Panc1 (cell line): ENCODE results near the gene EEF1AKMT2. TPM values are rescaled to one million over a fixed set of nuclear protein-coding genes. Genes with fewer than 3 reads are reported as not detected.
A peak's percentile ranks its signal among the peaks of the same experiment; 100 is the strongest.

ENCODE experiments used
- ATAC-seq: fragments of 200-7000 bp; cut with Tn5 transposase; 2 replicates; pipeline ENCODE4 v1.9.1; 2020; ENCODE audit warnings: mild to moderate bottlenecking, moderate library complexity
- BruUV-seq: library from RNA; stranded (reverse); fragments of 400-500 nt; replicated peaks from 2 replicates; lab custom pipeline; 2021; lab: Mats Ljungman, UMichigan
- CTCF ChIA-PET: fragments of 300-600 bp; sonication (Branson Sonifier 250); formaldehyde crosslinking; loops from one replicate; lab custom pipeline; 2022; ENCODE audit warnings: antibody characterized with exemption; lab: Charles Lee
- POLR2A ChIA-PET: fragments of 300-600 bp; sonication (Branson Sonifier 250); formaldehyde crosslinking; loops from one replicate; lab custom pipeline; 2022; ENCODE audit warnings: antibody characterized with exemption; lab: Charles Lee
- DNase-seq: peaks from one replicate; pipeline ENCODE4 v3.0.0-alpha.2; 2010; ENCODE audit warnings: low read depth, low spot score
- H3K27ac ChIP-seq: 2 replicates; pipeline ENCODE4 v1.5.1; 2011; ENCODE audit warnings: mild to moderate bottlenecking, low read length, inconsistent platforms
- H3K27me3 ChIP-seq: fragments of 200-500 bp; sonication (Bioruptor generic); 2 replicates; pipeline ENCODE4 v1.6.0; 2014; ENCODE audit warnings: low read length, inconsistent platforms; ENCODE audit not compliant: control insufficient read depth, insufficient read depth
- H3K36me3 ChIP-seq: fragments of 200-500 bp; sonication (Bioruptor generic); 2 replicates; pipeline ENCODE4 v1.5.1; 2014; ENCODE audit warnings: inconsistent platforms, mild to moderate bottlenecking, low read length, moderate library complexity; ENCODE audit not compliant: control insufficient read depth, insufficient read depth
- H3K4me1 ChIP-seq: 2 replicates; pipeline ENCODE4 v1.5.1; 2011; ENCODE audit warnings: inconsistent platforms, mild to moderate bottlenecking, low read length, moderate library complexity; ENCODE audit not compliant: control insufficient read depth, insufficient read depth
- H3K4me3 ChIP-seq, 2 experiments: 2 replicates each; pipeline ENCODE4 v1.5.1; 2011 to 2012; ENCODE audit warnings: low read depth in 2 of 2, low read length in 2 of 2, mild to moderate bottlenecking in 2 of 2, inconsistent platforms in 1 of 2, moderate library complexity in 1 of 2
- H3K9me3 ChIP-seq: fragments of 200-500 bp; sonication (Bioruptor generic); 2 replicates; pipeline ENCODE4 v1.5.1; 2014; ENCODE audit warnings: low read depth, mild to moderate bottlenecking, inconsistent platforms, low read length, moderate library complexity; ENCODE audit not compliant: control insufficient read depth, insufficient read depth
- POLR2AphosphoS5 ChIP-seq: IDR thresholded peaks from 2 replicates; pipeline ENCODE4 v1.6.1; 2012; ENCODE audit warnings: mild to moderate bottlenecking, low read depth, low read length, moderate library complexity
- SIN3A ChIP-seq: IDR thresholded peaks from 2 replicates; pipeline ENCODE4 v1.6.1; 2012; ENCODE audit warnings: low read depth, mild to moderate bottlenecking, low read length, moderate library complexity, borderline replicate concordance; ENCODE audit not compliant: insufficient read depth
- TCF7L2 ChIP-seq: IDR thresholded peaks from 2 replicates; pipeline ENCODE4 v1.6.1; 2011; ENCODE audit warnings: mild to moderate bottlenecking, low read depth, low read length, inconsistent platforms
- in situ Hi-C: cut with HindIII; loops from 2 replicates; pipeline ENCODE4 v1.10.0; 2016; ENCODE audit warnings: low sequenced_read_pairs, low pct_unique_long_range_greater_than_20kb
- intact Hi-C: fragments of 100-400 bp; cut with micrococcal nuclease; formaldehyde crosslinking; loops from one replicate; pipeline ENCODE4 v1.10.0; 2022; ENCODE audit not compliant: unreplicated experiment
- total RNA-seq: library from RNA; stranded (reverse); gene quantifications from one replicate; pipeline ENCODE4 v1.2.1, GENCODE V29; 2021; ENCODE audit not compliant: unreplicated experiment
- TF ChIP-seq, protein P1 (sequence below), 2 experiments: IDR thresholded peaks; 2 replicates each; pipeline ENCODE4 v1.6.1; 2011 to 2012; ENCODE audit warnings: low read depth in 2 of 2, control low read depth in 1 of 2, low read length in 1 of 2, mild to moderate bottlenecking in 1 of 2, moderate library complexity in 1 of 2; ENCODE audit not compliant: insufficient read depth in 1 of 2
- TF ChIP-seq, protein P2 (sequence below): fragments of 450-650 bp; IDR thresholded peaks from 2 replicates; pipeline ENCODE4 v1.5.1; 2017; ENCODE audit warnings: mild to moderate bottlenecking

The EEF1AKMT2 gene
- total RNA-seq, 1 experiment from 2014 or later = 39.2 TPM

DNA sequence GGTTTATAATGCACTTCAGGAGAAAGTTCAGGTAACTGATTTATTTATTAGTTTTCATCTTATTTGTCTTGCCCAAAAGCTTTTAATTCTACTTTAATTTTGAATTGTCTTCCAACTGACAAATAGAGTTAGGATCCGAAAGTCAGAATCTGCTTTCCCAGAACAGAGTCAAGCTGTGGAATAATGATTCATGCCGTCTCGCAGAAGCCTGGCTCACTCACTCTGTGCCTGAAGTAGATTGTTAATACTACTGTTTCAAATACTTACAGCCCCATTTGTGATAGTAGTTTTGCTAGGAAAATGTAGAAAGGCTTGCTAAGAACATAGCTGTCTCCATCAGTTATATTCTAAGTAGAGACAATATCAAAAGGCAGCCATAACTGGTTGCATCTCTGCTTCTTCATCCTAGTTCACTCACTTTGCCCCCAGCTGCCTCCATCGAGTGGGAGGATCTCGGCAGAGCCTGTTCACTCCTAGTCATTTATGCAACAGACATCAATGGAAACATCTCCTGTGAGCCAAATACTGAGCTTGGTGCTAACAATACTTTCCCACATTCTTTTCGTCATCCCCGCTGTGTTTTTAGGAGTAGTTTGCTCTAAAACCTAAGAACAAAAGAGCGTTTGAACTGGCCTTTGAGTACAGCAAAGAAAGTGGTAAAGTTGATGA is 37.9 kb upstream of the EEF1AKMT2 start:
- ChIA-PET CTCF (no interaction called here), POLR2A (interaction anchor here (0.6 kb wide), 1 partner anchor 32 kb away, joined by 12 read pairs; no protein-coding TSS in a partner anchor)
- Histone ChIP-seq H3K4me3 (no peak overlapping the region), H3K36me3 (peaks cover 37% of the 10 kb centered on the region), H3K4me1 (no peaks in the 10 kb centered on the region), H3K27ac (no peak overlapping the region), H3K9me3 (no peaks in the 10 kb centered on the region), H3K27me3 (no peaks in the 10 kb centered on the region)
- in situ Hi-C loops = no loop called here
- DNase-seq = no peak
- no peak for ATAC-seq
- no TSS peak for BruUV-seq
- intact Hi-C loops = loop anchor here (10.0 kb wide), 1 partner anchor 295 kb away; no protein-coding TSS in a partner anchor
- TF ChIP-seq, protein P1, sequence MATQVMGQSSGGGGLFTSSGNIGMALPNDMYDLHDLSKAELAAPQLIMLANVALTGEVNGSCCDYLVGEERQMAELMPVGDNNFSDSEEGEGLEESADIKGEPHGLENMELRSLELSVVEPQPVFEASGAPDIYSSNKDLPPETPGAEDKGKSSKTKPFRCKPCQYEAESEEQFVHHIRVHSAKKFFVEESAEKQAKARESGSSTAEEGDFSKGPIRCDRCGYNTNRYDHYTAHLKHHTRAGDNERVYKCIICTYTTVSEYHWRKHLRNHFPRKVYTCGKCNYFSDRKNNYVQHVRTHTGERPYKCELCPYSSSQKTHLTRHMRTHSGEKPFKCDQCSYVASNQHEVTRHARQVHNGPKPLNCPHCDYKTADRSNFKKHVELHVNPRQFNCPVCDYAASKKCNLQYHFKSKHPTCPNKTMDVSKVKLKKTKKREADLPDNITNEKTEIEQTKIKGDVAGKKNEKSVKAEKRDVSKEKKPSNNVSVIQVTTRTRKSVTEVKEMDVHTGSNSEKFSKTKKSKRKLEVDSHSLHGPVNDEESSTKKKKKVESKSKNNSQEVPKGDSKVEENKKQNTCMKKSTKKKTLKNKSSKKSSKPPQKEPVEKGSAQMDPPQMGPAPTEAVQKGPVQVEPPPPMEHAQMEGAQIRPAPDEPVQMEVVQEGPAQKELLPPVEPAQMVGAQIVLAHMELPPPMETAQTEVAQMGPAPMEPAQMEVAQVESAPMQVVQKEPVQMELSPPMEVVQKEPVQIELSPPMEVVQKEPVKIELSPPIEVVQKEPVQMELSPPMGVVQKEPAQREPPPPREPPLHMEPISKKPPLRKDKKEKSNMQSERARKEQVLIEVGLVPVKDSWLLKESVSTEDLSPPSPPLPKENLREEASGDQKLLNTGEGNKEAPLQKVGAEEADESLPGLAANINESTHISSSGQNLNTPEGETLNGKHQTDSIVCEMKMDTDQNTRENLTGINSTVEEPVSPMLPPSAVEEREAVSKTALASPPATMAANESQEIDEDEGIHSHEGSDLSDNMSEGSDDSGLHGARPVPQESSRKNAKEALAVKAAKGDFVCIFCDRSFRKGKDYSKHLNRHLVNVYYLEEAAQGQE (IDR thresholded peaks at IDR 0.05; ENCODE audit: insufficient read depth in 1 of 2, low read depth in 2 of 2, low read length in 1 of 2) = no peak
- TF ChIP-seq POLR2AphosphoS5 (no peak), TCF7L2 (no peak), SIN3A (no peak)

DNA sequence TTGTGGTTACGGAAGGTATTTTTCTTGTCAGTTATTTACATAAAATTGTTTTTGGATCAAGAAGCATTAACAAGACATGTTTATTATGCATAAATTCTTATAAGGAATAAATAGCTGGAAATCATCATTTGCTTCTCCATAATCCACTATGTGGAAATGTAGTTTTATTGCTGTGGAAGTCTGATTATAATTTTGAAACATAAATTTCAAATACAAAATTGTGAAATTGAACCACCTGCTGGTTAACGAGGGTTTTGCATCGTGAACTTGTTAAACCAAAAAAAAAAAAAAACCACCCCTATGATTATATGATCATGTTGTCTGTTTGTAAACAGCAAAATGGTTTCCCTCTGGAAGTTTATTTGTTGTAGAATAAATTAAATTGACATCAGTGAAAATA is 35.8 kb upstream of the EEF1AKMT2 start:
- CTCF ChIA-PET = interaction anchor here (0.7 kb wide), 1 partner anchor 34 kb away, joined by 3 read pairs; no protein-coding TSS in a partner anchor
- H3K27me3 ChIP-seq = no peaks in the 10 kb centered on the region
- POLR2A ChIA-PET = interaction anchor here (0.7 kb wide), 2 partner anchors 13 to 28 kb away, joined by 4 to 13 read pairs; no protein-coding TSS in a partner anchor
- H3K27ac ChIP-seq = no peak overlapping the region
- ATAC-seq (no peak), DNase-seq (no peak)
- no peaks in the 10 kb centered on the region for H3K4me1 ChIP-seq
- H3K36me3 ChIP-seq = peaks cover 32% of the 10 kb centered on the region
- no TSS peak for BruUV-seq
- intact Hi-C loops = loop anchor here (10.0 kb wide), 1 partner anchor 293 kb away; no protein-coding TSS in a partner anchor
- in situ Hi-C loops = no loop called here
- TF ChIP-seq, protein P1 (IDR thresholded peaks at IDR 0.05; ENCODE audit: insufficient read depth in 1 of 2, low read depth in 2 of 2, low read length in 1 of 2) = no peak
- TF ChIP-seq POLR2AphosphoS5 = no peak
- no peak for TF ChIP-seq TCF7L2
- TF ChIP-seq, protein P2, sequence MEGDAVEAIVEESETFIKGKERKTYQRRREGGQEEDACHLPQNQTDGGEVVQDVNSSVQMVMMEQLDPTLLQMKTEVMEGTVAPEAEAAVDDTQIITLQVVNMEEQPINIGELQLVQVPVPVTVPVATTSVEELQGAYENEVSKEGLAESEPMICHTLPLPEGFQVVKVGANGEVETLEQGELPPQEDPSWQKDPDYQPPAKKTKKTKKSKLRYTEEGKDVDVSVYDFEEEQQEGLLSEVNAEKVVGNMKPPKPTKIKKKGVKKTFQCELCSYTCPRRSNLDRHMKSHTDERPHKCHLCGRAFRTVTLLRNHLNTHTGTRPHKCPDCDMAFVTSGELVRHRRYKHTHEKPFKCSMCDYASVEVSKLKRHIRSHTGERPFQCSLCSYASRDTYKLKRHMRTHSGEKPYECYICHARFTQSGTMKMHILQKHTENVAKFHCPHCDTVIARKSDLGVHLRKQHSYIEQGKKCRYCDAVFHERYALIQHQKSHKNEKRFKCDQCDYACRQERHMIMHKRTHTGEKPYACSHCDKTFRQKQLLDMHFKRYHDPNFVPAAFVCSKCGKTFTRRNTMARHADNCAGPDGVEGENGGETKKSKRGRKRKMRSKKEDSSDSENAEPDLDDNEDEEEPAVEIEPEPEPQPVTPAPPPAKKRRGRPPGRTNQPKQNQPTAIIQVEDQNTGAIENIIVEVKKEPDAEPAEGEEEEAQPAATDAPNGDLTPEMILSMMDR = peak; percentile 74; the same call in 1 of the 2 replicates
- TF ChIP-seq SIN3A = no peak
- H3K4me3 ChIP-seq = no peak overlapping the region
- H3K9me3 ChIP-seq = no peaks in the 10 kb centered on the region
